ENCODE data around the gene PLEKHH3. TPM values are rescaled to one million over a fixed set of nuclear protein-coding genes. Genes with fewer than 3 reads are reported as not detected.

The PLEKHH3 gene
- total and polyA plus RNA-seq, 4 donors: 4.2 to 10.3 (median 7.9) TPM

GRCh38 chr17:42669977-42670788 lies 6.6 kb downstream of the PLEKHH3 start:
- no peak overlapping the region for H3K27ac ChIP-seq (ENCODE audit: low read depth in 1 of 2, low read length in 2 of 2)
- TF ChIP-seq NR2F2 (IDR thresholded peaks at IDR 0.05) (no peak), MAX (IDR thresholded peaks at IDR 0.05) (no peak), FOXA1 (IDR thresholded peaks at IDR 0.05) (no peak), RAD21 (IDR thresholded peaks at IDR 0.05) (no peak), HNF4G (IDR thresholded peaks at IDR 0.05) (no peak), HNF4A (conservative IDR thresholded peaks at IDR 0.05) (no peak), TAF1 (conservative IDR thresholded peaks at IDR 0.05) (no peak), RXRA (IDR thresholded peaks at IDR 0.05) (no peak), FOXA2 (IDR thresholded peaks at IDR 0.05) (no peak), YY1 (IDR thresholded peaks at IDR 0.05) (no peak), EGR1 (IDR thresholded peaks at IDR 0.05; ENCODE audit: low read depth in 2 of 2) (no peak)
- TF ChIP-seq, protein P1, sequence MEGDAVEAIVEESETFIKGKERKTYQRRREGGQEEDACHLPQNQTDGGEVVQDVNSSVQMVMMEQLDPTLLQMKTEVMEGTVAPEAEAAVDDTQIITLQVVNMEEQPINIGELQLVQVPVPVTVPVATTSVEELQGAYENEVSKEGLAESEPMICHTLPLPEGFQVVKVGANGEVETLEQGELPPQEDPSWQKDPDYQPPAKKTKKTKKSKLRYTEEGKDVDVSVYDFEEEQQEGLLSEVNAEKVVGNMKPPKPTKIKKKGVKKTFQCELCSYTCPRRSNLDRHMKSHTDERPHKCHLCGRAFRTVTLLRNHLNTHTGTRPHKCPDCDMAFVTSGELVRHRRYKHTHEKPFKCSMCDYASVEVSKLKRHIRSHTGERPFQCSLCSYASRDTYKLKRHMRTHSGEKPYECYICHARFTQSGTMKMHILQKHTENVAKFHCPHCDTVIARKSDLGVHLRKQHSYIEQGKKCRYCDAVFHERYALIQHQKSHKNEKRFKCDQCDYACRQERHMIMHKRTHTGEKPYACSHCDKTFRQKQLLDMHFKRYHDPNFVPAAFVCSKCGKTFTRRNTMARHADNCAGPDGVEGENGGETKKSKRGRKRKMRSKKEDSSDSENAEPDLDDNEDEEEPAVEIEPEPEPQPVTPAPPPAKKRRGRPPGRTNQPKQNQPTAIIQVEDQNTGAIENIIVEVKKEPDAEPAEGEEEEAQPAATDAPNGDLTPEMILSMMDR (IDR thresholded peaks at IDR 0.05; ENCODE audit: low read depth, low read length, missing input control): no peak
- TF ChIP-seq, protein P2, sequence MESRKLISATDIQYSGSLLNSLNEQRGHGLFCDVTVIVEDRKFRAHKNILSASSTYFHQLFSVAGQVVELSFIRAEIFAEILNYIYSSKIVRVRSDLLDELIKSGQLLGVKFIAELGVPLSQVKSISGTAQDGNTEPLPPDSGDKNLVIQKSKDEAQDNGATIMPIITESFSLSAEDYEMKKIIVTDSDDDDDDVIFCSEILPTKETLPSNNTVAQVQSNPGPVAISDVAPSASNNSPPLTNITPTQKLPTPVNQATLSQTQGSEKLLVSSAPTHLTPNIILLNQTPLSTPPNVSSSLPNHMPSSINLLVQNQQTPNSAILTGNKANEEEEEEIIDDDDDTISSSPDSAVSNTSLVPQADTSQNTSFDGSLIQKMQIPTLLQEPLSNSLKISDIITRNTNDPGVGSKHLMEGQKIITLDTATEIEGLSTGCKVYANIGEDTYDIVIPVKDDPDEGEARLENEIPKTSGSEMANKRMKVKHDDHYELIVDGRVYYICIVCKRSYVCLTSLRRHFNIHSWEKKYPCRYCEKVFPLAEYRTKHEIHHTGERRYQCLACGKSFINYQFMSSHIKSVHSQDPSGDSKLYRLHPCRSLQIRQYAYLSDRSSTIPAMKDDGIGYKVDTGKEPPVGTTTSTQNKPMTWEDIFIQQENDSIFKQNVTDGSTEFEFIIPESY (IDR thresholded peaks at IDR 0.05): no peak
- TF ChIP-seq, protein P3, sequence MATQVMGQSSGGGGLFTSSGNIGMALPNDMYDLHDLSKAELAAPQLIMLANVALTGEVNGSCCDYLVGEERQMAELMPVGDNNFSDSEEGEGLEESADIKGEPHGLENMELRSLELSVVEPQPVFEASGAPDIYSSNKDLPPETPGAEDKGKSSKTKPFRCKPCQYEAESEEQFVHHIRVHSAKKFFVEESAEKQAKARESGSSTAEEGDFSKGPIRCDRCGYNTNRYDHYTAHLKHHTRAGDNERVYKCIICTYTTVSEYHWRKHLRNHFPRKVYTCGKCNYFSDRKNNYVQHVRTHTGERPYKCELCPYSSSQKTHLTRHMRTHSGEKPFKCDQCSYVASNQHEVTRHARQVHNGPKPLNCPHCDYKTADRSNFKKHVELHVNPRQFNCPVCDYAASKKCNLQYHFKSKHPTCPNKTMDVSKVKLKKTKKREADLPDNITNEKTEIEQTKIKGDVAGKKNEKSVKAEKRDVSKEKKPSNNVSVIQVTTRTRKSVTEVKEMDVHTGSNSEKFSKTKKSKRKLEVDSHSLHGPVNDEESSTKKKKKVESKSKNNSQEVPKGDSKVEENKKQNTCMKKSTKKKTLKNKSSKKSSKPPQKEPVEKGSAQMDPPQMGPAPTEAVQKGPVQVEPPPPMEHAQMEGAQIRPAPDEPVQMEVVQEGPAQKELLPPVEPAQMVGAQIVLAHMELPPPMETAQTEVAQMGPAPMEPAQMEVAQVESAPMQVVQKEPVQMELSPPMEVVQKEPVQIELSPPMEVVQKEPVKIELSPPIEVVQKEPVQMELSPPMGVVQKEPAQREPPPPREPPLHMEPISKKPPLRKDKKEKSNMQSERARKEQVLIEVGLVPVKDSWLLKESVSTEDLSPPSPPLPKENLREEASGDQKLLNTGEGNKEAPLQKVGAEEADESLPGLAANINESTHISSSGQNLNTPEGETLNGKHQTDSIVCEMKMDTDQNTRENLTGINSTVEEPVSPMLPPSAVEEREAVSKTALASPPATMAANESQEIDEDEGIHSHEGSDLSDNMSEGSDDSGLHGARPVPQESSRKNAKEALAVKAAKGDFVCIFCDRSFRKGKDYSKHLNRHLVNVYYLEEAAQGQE (IDR thresholded peaks at IDR 0.05): no peak
- TF ChIP-seq, protein P4, sequence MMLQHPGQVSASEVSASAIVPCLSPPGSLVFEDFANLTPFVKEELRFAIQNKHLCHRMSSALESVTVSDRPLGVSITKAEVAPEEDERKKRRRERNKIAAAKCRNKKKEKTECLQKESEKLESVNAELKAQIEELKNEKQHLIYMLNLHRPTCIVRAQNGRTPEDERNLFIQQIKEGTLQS (IDR thresholded peaks at IDR 0.05): no peak
- H3K9ac ChIP-seq (ENCODE audit: low read depth in 1 of 2, low read length in 2 of 2): no peak overlapping the region
- H3K27me3 ChIP-seq (ENCODE audit: control insufficient read depth in 4 of 4, insufficient read depth in 4 of 4, low read length in 3 of 4): no peaks in the 10 kb centered on the region
- H3K9me3 ChIP-seq (ENCODE audit: control insufficient read depth in 4 of 4, low read length in 3 of 4): no peaks in the 10 kb centered on the region
- H3K36me3 ChIP-seq (ENCODE audit: control insufficient read depth in 4 of 4, insufficient read depth in 3 of 4, low read depth in 1 of 4, low read length in 3 of 4): peaks cover 9 to 24% (median 14%) of the 10 kb centered on the region in 4 donors
- 72% methylated on average over 87 of the region's 87 CpGs for WGBS
- DNase-seq (ENCODE audit: low spot score): no peak
- H3K4me1 ChIP-seq (ENCODE audit: control insufficient read depth in 4 of 4, insufficient read depth in 4 of 4, low read length in 3 of 4): peaks cover 14 to 43% (median 21%) of the 10 kb centered on the region in 4 donors
- no peak overlapping the region for H3K4me3 ChIP-seq (ENCODE audit: low read depth in 1 of 3, low read length in 3 of 3)

DNA sequence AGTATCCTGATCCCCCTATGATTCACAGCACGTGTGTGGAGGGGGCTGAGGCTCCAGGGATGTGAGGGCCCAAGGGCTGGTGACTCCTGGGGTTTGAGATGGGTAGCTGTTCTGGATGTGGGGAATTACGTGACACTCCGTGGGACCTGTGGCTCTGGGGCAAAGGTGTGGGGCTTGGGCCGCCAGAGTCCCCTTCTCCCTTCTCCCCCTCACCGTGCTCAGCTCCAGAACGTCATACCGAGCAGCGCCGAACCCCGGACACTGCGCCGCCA lies 7.2 kb downstream of the PLEKHH3 start:
- WGBS: 85% methylated on average over 12 of the region's 12 CpGs
- Histone ChIP-seq H3K9ac (ENCODE audit: low read depth in 1 of 2, low read length in 2 of 2) (no peak overlapping the region), H3K4me1 (ENCODE audit: control insufficient read depth in 4 of 4, insufficient read depth in 4 of 4, low read length in 3 of 4) (peaks cover 11 to 39% (median 18%) of the 10 kb centered on the region in 4 donors), H3K4me3 (ENCODE audit: low read depth in 1 of 3, low read length in 3 of 3) (no peak overlapping the region), H3K36me3 (ENCODE audit: control insufficient read depth in 4 of 4, insufficient read depth in 3 of 4, low read depth in 1 of 4, low read length in 3 of 4) (peaks cover 9 to 24% (median 14%) of the 10 kb centered on the region in 4 donors), H3K27me3 (ENCODE audit: control insufficient read depth in 4 of 4, insufficient read depth in 4 of 4, low read length in 3 of 4) (no peaks in the 10 kb centered on the region), H3K27ac (ENCODE audit: low read depth in 1 of 2, low read length in 2 of 2) (no peak overlapping the region), H3K9me3 (ENCODE audit: control insufficient read depth in 4 of 4, low read length in 3 of 4) (no peaks in the 10 kb centered on the region)
- DNase-seq (ENCODE audit: low spot score): no peak
- TF ChIP-seq EGR1 (IDR thresholded peaks at IDR 0.05; ENCODE audit: low read depth in 2 of 2) (no peak), MAX (IDR thresholded peaks at IDR 0.05) (no peak), FOXA2 (IDR thresholded peaks at IDR 0.05) (no peak), FOXA1 (IDR thresholded peaks at IDR 0.05) (no peak), RAD21 (IDR thresholded peaks at IDR 0.05) (no peak)
- TF ChIP-seq, protein P1 (IDR thresholded peaks at IDR 0.05; ENCODE audit: low read depth, low read length, missing input control): no peak
